Body of pancreas (tissue), 4 donors: ENCODE data around the gene KLF7.

Source experiments
- CTCF ChIP-seq, 7 experiments: fragments of 450-650 bp in 4 of 7; fragments of 200-600 bp in 3 of 7; sonication (generic) in 3 of 7; IDR thresholded peaks; one replicate each; pipeline ENCODE4 v1.5.1; 2016 to 2019; ENCODE audit warnings: antibody characterized with exemption in 7 of 7
- POLR2A ChIP-seq, 3 donors: fragments of 450-650 bp; IDR thresholded peaks; one replicate each; pipeline ENCODE4 v1.6.1; 2016; ENCODE audit warnings: antibody characterized with exemption in 3 of 3, mild to moderate bottlenecking in 2 of 3

- no peak for TF ChIP-seq POLR2A (IDR thresholded peaks at IDR 0.05)
- TF ChIP-seq CTCF (IDR thresholded peaks at IDR 0.05) = no peak
Measured at GRCh38 chr2:207157162-207157481, 8.6 kb downstream of the KLF7 start.
